Embryonic facial prominence (tissue), 1 donor: ENCODE measurements around the gene USP17L20.
"Not testable (repeated sequence)": the region's sequence is repeated elsewhere in the genome, so short reads cannot be mapped to it uniquely, and the experiment has no call there.

Experiments
- DNase-seq: peaks from one replicate; pipeline ENCODE4 v3.0.0-alpha.2; 2016; ENCODE audit errors: extremely low spot score

USP17L20 gene, protein sequence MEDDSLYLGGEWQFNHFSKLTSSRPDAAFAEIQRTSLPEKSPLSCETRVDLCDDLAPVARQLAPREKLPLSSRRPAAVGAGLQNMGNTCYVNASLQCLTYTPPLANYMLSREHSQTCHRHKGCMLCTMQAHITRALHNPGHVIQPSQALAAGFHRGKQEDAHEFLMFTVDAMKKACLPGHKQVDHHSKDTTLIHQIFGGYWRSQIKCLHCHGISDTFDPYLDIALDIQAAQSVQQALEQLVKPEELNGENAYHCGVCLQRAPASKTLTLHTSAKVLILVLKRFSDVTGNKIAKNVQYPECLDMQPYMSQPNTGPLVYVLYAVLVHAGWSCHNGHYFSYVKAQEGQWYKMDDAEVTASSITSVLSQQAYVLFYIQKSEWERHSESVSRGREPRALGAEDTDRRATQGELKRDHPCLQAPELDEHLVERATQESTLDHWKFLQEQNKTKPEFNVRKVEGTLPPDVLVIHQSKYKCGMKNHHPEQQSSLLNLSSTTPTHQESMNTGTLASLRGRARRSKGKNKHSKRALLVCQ

DNA sequence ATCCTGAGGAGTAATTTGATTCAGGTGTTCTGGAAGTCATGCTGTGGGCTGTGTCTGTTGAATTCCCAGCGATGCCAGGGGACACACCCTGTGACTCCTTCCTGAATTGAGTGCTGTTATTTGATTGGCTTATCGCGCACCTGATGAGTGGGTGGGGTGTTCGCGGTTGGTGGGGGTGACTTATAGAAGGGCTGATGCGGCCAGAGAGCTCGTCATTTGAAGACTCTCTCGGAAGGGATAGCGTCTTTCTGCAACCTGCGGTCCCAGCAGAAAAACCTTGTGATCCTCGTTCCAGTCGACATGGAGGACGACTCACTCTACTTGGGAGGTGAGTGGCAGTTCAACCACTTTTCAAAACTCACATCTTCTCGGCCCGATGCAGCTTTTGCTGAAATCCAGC lies at the start of gene USP17L20:
USP17L20 (plus strand) TSS at position 301 of the 400 bp plus-strand sequence; CDS start at position 301, 0 bp downstream.
- DNase-seq = not testable (repeated sequence)

DNA sequence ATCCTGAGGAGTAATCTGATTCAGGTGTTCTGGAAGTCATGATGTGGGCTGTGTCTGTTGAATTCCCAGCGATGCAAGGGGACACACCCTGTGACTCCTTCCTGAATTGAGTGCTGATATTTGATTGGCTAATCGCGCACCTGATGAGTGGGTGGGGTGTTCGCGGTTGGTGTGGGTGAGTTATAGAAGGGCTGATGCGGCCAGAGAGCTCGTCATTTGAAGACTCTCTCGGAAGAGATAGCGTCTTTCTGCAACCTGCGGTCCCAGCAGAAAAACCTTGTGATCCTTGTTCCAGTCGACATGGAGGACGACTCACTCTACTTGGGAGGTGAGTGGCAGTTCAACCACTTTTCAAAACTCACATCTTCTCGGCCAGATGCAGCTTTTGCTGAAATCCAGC lies 47.6 kb upstream of the USP17L20 start, which contains the start of gene USP17L10:
USP17L10 (plus strand) TSS at position 301 of the 400 bp plus-strand sequence; CDS start at position 301, 0 bp downstream.
- DNase-seq = not testable (repeated sequence)

DNA sequence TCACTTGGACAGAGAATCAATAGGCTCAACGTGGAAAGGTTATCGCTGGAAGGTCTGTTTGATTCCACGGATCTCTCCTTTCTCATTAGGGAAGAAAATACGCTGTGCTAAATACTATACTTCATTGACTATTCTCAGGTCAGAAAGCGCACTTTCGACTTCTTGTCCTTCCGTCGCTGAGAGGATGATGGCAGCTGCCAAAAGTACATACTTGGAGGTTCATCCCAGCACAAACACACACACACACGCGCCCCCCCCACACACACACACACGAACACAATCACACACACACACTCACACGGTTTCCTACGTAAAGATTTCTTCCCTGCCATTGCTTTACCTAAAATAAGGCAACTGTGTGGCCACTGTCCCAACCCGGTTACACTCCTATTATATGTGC lies 43.2 kb upstream of the USP17L20 start:
- DNase-seq = not testable (repeated sequence)

DNA sequence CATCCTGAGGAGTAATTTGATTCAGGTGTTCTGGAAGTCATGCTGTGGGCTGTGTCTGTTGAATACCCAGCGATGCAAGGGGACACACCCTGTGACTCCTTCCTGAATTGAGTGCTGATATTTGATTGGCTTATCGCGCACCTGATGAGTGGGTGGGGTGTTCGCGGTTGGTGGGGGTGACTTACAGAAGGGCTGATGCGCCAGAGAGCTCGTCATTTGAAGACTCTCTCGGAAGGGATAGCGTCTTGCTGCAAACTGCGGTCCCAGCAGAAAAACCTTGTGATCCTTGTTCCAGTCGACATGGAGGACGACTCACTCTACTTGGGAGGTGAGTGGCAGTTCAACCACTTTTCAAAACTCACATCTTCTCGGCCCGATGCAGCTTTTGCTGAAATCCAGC lies 42.8 kb upstream of the USP17L20 start, which contains the start of gene USP17L11:
USP17L11 (plus strand) TSS at position 301 of the 400 bp plus-strand sequence; CDS start at position 301, 0 bp downstream.
- not testable (repeated sequence) for DNase-seq

DNA sequence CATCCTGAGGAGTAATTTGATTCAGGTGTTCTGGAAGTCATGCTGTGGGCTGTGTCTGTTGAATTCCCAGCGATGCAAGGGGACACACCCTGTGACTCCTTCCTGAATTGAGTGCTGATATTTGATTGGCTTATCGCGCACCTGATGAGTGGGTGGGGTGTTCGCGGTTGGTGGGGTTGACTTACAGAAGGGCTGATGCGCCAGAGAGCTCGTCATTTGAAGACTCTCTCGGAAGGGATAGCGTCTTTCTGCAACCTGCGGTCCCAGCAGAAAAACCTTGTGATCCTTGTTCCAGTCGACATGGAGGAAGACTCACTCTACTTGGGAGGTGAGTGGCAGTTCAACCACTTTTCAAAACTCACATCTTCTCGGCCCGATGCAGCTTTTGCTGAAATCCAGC lies 38.1 kb upstream of the USP17L20 start, which contains the start of gene USP17L12:
USP17L12 (plus strand) TSS at position 301 of the 400 bp plus-strand sequence; CDS start at position 301, 0 bp downstream.
- not testable (repeated sequence) for DNase-seq

DNA sequence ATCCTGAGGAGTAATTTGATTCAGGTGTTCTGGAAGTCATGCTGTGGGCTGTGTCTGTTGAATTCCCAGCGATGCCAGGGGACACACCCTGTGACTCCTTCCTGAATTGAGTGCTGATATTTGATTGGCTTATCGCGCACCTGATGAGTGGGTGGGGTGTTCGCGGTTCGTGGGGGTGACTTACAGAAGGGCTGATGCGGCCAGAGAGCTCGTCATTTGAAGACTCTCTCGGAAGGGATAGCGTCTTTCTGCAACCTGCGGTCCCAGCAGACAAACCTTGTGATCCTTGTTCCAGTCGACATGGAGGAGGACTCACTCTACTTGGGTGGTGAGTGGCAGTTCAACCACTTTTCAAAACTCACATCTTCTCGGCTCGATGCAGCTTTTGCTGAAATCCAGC lies 33.3 kb upstream of the USP17L20 start, which contains the start of gene USP17L13:
USP17L13 (plus strand) TSS at position 301 of the 400 bp plus-strand sequence; CDS start at position 301, 0 bp downstream.
- not testable (repeated sequence) for DNase-seq

DNA sequence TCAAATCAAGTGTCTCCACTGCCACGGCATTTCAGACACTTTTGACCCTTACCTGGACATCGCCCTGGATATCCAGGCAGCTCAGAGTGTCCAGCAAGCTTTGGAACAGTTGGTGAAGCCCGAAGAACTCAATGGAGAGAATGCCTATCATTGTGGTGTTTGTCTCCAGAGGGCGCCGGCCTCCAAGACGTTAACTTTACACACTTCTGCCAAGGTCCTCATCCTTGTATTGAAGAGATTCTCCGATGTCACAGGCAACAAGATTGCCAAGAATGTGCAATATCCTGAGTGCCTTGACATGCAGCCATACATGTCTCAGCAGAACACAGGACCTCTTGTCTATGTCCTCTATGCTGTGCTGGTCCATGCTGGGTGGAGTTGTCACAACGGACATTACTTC lies 27.7 kb upstream of the USP17L20 start:
- not testable (repeated sequence) for DNase-seq

DNA sequence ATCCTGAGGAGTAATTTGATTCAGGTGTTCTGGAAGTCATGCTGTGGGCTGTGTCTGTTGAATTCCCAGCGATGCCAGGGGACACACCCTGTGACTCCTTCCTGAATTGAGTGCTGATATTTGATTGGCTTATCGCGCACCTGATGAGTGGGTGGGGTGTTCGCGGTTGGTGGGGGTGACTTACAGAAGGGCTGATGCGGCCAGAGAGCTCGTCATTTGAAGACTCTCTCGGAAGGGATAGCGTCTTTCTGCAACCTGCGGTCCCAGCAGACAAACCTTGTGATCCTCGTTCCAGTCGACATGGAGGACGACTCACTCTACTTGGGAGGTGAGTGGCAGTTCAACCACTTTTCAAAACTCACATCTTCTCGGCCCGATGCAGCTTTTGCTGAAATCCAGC lies 23.8 kb upstream of the USP17L20 start, which contains the start of gene USP17L15:
USP17L15 (plus strand) TSS at position 301 of the 400 bp plus-strand sequence; CDS start at position 301, 0 bp downstream.
- DNase-seq = not testable (repeated sequence)

DNA sequence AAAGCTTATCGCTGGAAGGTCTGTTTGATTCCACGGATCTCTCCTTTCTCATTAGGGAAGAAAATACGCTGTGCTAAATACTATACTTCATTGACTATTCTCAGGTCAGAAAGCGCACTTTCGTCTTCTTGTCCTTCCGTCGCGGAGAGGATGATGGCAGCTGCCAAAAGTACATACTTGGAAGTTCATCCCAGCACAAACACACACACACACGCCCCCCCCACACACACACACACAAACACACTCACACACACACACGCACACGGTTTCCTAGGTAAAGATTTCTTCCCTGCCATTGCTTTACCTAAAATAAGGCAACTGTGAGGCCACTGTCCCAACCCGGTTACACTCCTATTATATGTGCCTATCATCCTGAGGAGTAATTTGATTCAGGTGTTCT lies 19.5 kb upstream of the USP17L20 start:
- not testable (repeated sequence) for DNase-seq

DNA sequence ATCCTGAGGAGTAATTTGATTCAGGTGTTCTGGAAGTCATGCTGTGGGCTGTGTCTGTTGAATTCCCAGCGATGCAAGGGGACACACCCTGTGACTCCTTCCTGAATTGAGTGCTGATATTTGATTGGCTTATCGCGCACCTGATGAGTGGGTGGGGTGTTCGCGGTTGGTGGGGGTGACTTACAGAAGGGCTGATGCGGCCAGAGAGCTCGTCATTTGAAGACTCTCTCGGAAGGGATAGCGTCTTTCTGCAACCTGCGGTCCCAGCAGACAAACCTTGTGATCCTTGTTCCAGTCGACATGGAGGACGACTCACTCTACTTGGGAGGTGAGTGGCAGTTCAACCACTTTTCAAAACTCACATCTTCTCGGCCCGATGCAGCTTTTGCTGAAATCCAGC lies 14.3 kb upstream of the USP17L20 start, which contains the start of gene USP17L17:
USP17L17 (plus strand) TSS at position 301 of the 400 bp plus-strand sequence; CDS start at position 301, 0 bp downstream.
- DNase-seq = not testable (repeated sequence)

DNA sequence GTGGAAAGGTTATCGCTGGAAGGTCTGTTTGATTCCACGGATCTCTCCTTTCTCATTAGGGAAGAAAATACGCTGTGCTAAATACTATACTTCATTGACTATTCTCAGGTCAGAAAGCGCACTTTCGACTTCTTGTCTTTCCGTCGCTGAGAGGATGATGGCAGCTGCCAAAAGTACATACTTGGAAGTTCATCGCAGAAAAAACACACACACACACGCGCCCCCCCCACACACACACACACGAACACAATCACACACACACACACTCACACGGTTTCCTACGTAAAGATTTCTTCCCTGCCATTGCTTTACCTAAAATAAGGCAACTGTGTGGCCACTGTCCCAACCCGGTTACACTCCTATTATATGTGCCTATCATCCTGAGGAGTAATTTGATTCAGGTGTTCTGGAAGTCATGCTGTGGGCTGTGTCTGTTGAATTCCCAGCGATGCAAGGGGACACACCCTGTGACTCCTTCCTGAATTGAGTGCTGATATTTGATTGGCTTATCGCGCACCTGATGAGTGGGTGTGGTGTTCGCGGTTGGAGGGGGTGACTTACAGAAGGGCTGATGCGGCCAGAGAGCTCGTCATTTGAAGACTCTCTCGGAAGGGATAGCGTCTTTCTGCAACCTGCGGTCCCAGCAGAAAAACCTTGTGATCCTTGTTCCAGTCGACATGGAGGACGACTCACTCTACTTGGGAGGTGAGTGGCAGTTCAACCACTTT lies 9.8 kb upstream of the USP17L20 start, which contains the start of gene USP17L18:
USP17L18 (plus strand) TSS at position 678 of the 728 bp plus-strand sequence; CDS start at position 678, 0 bp downstream.
- not testable (repeated sequence) for DNase-seq

DNA sequence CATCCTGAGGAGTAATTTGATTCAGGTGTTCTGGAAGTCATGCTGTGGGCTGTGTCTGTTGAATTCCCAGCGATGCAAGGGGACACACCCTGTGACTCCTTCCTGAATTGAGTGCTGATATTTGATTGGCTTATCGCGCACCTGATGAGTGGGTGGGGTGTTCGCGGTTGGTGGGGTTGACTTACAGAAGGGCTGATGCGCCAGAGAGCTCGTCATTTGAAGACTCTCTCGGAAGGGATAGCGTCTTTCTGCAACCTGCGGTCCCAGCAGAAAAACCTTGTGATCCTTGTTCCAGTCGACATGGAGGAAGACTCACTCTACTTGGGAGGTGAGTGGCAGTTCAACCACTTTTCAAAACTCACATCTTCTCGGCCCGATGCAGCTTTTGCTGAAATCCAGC lies 4.8 kb upstream of the USP17L20 start, which contains the start of gene USP17L19:
USP17L19 (plus strand) TSS at position 301 of the 400 bp plus-strand sequence; CDS start at position 301, 0 bp downstream.
- DNase-seq = not testable (repeated sequence)

DNA sequence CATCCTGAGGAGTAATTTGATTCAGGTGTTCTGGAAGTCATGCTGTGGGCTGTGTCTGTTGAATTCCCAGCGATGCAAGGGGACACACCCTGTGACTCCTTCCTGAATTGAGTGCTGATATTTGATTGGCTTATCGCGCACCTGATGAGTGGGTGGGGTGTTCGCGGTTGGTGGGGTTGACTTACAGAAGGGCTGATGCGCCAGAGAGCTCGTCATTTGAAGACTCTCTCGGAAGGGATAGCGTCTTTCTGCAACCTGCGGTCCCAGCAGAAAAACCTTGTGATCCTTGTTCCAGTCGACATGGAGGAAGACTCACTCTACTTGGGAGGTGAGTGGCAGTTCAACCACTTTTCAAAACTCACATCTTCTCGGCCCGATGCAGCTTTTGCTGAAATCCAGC lies 4.6 kb downstream of the USP17L20 start, which contains the start of gene USP17L21:
USP17L21 (plus strand) TSS at position 301 of the 400 bp plus-strand sequence; CDS start at position 301, 0 bp downstream.
- not testable (repeated sequence) for DNase-seq

DNA sequence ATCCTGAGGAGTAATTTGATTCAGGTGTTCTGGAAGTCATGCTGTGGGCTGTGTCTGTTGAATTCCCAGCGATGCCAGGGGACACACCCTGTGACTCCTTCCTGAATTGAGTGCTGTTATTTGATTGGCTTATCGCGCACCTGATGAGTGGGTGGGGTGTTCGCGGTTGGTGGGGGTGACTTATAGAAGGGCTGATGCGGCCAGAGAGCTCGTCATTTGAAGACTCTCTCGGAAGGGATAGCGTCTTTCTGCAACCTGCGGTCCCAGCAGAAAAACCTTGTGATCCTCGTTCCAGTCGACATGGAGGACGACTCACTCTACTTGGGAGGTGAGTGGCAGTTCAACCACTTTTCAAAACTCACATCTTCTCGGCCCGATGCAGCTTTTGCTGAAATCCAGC lies 9.4 kb downstream of the USP17L20 start, which contains the start of gene USP17L22:
USP17L22 (plus strand) TSS at position 301 of the 400 bp plus-strand sequence; CDS start at position 301, 0 bp downstream.
- not testable (repeated sequence) for DNase-seq

DNA sequence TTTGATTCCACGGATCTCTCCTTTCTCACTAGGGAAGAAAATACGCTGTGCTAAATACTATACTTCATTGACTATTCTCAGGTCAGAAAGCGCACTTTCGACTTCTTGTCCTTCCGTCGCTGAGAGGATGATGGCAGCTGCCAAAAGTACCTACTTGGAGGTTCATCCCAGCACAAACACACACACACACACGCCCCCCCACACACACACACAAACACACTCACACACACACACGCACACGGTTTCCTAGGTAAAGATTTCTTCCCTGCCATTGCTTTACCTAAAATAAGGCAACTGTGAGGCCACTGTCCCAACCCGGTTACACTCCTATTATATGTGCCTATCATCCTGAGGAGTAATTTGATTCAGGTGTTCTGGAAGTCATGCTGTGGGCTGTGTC lies 13.8 kb downstream of the USP17L20 start:
- DNase-seq = not testable (repeated sequence)
